IPS DF 4.7 (cell line): ENCODE measurements around the gene IL6ST.

Source experiments
- DNase-seq: peaks from one replicate; pipeline ENCODE4 v3.0.0-alpha.2; 2013; ENCODE audit warnings: low spot score; ENCODE audit errors: extremely low read depth

IL6ST gene

DNA sequence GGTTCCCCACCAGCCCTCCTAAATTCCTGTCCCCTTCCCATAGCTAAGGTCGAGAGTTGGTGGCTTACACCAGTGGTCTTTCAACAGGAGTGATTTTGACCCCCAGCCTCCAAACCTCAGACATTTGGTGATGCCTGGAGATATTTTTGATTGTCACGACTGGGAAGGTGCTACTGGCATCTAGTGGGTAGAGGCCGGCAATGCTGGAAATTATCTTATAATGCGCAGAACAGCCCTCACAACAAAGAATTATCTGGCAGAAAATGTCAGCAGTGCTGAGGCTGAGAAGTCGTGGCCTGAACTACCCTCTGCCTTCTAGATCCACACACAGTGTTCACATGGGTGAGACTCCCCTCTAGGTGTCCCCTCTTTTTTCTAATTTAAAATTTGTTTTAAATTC, 74.0 kb downstream of the IL6ST start:
- no peak for DNase-seq

- no peak for DNase-seq
These were observed 75.1 kb downstream of the IL6ST start for GRCh38 chr5:55919625-55920024.

DNA sequence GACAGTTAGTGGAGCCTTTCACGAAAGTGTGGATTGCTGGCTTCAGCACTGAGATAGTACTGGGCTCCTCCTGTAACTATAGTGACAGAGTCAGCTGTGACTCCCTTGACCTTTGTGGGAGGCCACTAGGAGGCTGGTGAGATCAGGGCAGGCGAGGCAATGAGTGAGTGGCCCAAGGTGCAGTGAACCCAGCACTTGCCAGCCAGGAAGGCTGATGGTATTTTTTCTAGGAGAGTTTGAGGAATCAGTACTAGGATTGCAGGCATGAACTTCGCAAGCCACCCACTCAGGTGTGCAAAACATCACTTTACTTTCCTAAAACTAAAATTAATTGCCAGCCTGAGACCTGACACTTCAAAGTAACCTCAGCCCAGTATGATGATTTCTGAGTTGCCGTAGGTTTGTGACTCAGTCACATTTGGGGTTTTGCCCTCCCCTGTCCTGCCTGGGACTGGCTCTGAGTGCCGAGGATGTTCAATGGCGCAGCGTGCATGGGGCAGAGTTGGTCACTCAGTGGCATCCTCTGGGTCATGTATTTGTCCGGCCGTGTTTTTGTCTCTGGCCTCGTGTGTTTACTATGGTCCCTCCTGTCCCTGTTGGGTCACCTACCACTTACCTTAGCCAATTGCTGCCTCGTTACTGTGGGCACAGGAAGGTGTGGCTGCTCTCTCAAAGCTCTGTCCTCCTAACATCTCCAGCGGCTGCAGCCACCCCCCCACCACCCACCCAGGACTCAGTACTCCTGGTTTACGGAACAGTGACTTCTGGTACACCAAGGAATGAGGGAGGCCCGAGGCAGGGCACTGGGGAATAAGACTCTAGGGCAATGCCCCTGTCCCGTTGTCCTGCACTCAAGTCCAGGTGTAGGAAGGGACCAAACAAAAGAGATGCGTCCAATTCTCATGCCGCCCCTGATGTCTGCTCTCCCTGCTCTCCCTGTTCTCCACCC, 76.4 kb downstream of the IL6ST start:
- DNase-seq = no peak

- DNase-seq = no peak
These were observed 77.2 kb downstream of the IL6ST start for GRCh38 chr5:55917402-55918086.

GRCh38 chr5:55916986-55917385, 77.8 kb downstream of the IL6ST start:
- no peak for DNase-seq

DNA sequence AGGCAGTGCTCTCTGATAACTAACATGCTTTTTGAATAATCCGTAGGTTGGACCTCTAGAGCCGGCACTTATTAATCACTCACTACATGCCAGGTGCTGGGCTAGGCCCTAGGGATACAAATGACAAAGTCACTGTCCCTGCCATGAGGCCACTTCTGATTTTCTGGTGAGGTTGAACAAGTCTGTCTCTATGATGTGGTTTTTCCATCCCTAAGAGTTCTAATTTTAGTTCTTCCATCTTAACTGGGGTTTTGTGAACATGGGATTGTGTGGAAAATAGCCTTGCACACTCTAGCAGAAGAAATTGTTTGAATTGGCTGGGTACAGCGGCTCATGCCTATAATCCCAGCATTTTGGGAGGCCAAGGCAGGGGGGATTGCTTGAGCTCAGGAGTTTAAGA, 79.0 kb downstream of the IL6ST start:
- DNase-seq = no peak

GRCh38 chr5:55914971-55915370, 79.8 kb downstream of the IL6ST start:
- no peak for DNase-seq

DNA sequence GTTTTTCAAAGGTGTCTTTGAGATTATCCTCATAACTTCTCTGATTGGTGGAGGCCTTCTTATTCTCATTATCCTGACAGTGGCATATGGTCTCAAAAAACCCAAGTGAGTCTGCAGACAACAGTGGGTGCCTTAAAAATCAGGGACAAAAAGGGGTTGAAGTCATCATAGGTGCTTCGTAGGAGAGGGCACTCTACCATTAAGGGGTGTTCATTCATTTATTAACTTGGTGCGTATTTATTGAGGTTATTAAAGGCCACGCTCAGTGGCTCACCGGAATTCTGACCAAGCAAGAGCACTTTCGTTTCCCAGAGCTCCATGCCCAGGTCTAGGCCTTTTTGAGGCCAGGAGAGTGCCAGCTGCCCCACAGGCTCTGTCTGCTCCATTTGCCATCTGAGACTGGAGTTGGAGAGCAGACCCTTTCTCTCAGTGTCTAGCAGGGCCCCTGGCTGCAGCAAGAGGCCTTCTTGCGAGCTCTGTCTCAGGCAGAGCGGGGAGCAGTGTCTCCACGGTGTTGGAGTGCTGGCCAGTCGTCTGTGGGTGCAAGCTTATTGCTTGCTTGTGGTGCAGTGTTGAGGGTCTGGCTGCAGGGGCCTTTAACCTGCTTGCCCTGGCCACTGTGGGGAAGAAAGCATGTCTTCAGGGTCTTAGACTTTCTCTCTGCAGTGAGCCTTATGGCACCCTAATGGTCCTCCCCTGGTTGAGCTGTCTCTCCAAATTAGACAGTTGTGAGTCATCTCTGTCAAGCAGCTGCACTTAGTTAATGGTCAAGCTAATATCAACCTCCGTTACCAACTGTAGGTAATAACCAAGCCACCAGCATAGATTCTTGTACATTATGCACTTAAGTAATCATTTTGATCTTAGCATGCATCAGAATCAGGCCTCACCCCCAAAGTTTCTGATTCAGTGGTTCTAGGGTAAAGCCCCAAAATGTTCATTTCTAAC, 81.0 kb downstream of the IL6ST start:
- no peak for DNase-seq

GRCh38 chr5:55911784-55912653, 82.7 kb downstream of the IL6ST start:
- DNase-seq = no peak

- DNase-seq = no peak
These were observed 86.0 kb downstream of the IL6ST start for GRCh38 chr5:55908804-55909203.

- no peak for DNase-seq
These were observed 86.8 kb downstream of the IL6ST start for GRCh38 chr5:55907927-55908326.

DNA sequence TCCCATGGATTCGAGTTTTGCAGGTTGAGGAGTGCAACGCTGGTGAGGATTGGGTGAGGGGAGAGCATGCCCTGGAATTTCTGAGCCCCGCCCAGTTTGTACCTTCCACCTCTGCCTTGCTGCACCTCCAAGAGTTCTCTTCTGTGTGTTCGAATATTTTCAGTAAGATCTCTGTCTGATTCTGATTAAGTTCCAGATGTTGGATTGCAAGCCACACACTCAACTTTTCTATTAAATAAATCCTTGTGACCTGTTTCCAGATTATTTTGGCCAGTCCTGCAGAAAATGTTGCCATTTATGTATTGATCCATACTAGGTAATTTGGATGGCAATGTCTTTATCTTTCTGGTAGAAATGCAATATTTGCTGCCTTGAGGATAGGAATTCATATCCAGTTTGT, 89.5 kb downstream of the IL6ST start:
- DNase-seq = no peak

- no peak for DNase-seq
These were observed 90.6 kb downstream of the IL6ST start for GRCh38 chr5:55904152-55904551.

- DNase-seq = no peak
These were observed 91.6 kb downstream of the IL6ST start for GRCh38 chr5:55903121-55903701.

- no peak for DNase-seq
These were observed 92.1 kb downstream of the IL6ST start for GRCh38 chr5:55902696-55903095.

DNA sequence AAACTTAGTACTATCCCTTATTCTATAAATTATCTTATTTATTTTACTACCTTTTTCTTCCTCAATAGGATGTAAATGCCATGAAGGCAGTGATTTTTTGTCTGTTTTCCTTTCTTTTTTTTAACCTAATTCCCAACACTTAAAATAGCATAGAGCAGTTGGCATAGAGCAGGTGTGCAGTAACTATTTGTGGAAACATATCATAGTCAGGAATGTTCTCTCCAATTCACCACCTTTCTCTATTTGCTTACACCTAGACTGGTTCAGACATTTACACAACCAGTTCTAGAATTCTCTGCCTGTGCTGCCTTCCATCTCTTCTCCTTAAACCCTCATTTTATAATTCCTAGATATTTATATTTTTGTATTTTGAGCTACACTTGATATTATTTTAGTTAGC, 94.0 kb downstream of the IL6ST start:
- DNase-seq = no peak

- DNase-seq = no peak
These were observed 94.7 kb downstream of the IL6ST start for GRCh38 chr5:55900068-55900467.

- no peak for DNase-seq
These were observed 95.4 kb downstream of the IL6ST start for GRCh38 chr5:55899344-55899743.

DNA sequence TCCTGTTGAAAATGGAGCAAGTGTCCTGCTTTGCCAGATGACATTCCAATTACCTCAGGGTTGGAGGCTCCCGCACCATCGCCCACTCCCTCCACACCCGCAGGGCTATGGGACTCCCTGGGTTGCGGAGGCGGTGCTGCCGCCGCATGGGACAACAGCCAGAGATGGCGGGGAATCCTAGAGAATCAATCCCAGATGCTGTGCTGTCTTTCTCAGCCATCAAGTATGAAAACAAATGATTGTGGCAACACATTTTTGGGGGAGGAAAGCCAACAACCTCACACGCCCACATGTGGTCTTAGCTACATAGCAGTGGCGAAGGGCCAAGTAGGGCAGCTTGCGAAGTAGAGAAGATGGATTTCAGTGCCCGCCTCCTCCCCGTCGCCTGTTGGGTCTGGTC, 96.9 kb downstream of the IL6ST start:
- DNase-seq = no peak

DNA sequence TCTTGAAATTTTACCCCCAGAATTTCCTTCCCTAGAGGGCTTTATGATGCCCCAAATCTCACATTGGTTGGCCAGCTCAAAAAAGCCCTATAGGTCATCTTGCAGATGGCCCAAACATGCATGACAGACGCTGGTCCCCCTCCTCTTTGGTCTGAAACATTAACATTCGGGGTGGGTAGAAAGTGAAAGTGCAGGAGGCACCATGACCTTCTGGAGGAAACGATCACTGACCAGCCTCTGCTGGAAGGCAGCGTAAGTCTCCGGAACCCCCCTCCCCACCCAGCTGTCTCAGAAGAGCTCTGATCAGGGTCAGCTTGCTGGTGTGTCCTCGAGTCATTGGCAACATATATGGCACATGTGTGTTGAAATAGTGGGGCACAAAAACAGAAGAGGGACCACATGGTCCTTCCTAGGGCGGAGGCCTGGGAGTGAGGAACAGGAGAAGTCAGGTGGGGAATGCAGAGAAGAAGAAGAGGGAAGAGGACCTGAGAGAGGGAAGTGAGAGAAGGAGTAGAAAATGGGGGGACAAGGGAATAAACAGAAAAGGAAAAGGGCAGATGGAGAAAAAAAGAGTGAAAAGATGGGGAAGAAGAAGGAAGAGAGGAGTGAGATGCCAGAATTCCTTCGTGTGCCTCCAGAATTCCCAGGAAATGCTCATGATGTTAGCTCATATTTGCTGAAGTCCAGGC, 97.4 kb downstream of the IL6ST start:
- DNase-seq = no peak
